Putamen (tissue), 1 donor: ENCODE data around the gene KCP.
"Not testable (repeated sequence)": the region's sequence is repeated elsewhere in the genome, so short reads cannot be mapped to it uniquely, and the experiment has no call there.

Experiments used
- DNase-seq: peaks from one replicate; pipeline ENCODE4 v3.0.0-alpha.2; 2016; ENCODE audit warnings: low spot score

The KCP gene

GRCh38 chr7:128910569-128910945 lies at the start of gene KCP:
Gene KCP (minus strand): TSS chr7:128910709. CDS start chr7:128910676, 33 bp downstream.
- no peak for DNase-seq

GRCh38 chr7:128959296-128959695 lies 48.8 kb upstream of the KCP start:
- no peak for DNase-seq

GRCh38 chr7:128955981-128956380 lies 45.5 kb upstream of the KCP start:
- DNase-seq: no peak

GRCh38 chr7:128954830-128955802 lies 44.6 kb upstream of the KCP start:
- no peak for DNase-seq

GRCh38 chr7:128954150-128954549 lies 43.6 kb upstream of the KCP start:
- no peak for DNase-seq

GRCh38 chr7:128951296-128951695 lies 40.8 kb upstream of the KCP start:
- DNase-seq: no peak

GRCh38 chr7:128948976-128949760 lies 38.7 kb upstream of the KCP start:
- DNase-seq: no peak

GRCh38 chr7:128948312-128948973 lies 37.9 kb upstream of the KCP start:
- no peak for DNase-seq

GRCh38 chr7:128947854-128948253 lies 37.3 kb upstream of the KCP start:
- DNase-seq: no peak

GRCh38 chr7:128946936-128947830 lies 36.7 kb upstream of the KCP start:
- DNase-seq: no peak

GRCh38 chr7:128945668-128946366 lies 35.3 kb upstream of the KCP start:
- DNase-seq: no peak

GRCh38 chr7:128944487-128945236 lies 34.2 kb upstream of the KCP start:
- DNase-seq: no peak

GRCh38 chr7:128943251-128943650 lies 32.7 kb upstream of the KCP start:
- DNase-seq: not testable (repeated sequence)

- DNase-seq: no peak
These were observed 31.5 kb upstream of the KCP start for GRCh38 chr7:128941946-128942526.

GRCh38 chr7:128941323-128941890 lies 30.9 kb upstream of the KCP start:
- no peak for DNase-seq

- no peak for DNase-seq
These were observed 30.2 kb upstream of the KCP start for GRCh38 chr7:128940494-128941322.

GRCh38 chr7:128939861-128940410 lies 29.4 kb upstream of the KCP start:
- DNase-seq: no peak
